Fibroblast of lung (primary cell): ENCODE data around the gene NEK5.

Experiments used
- EZH2 ChIP-seq: IDR thresholded peaks from 2 replicates; pipeline ENCODE4 v1.5.1; 2012; ENCODE audit warnings: low read length, control low read depth, mild to moderate bottlenecking; ENCODE audit errors: missing control alignments
- TF ChIP-seq, protein P1 (sequence below), 2 donors: IDR thresholded peaks in 1 of 2; conservative IDR thresholded peaks in 1 of 2; 1 replicate in 1 of 2; 2 replicates in 1 of 2; pipeline ENCODE4 v1.5.1; 2011 to 2012; ENCODE audit warnings: low read length in 2 of 2, control low read depth in 1 of 2, inconsistent platforms in 1 of 2, low read depth in 1 of 2, mild to moderate bottlenecking in 1 of 2

DNA sequence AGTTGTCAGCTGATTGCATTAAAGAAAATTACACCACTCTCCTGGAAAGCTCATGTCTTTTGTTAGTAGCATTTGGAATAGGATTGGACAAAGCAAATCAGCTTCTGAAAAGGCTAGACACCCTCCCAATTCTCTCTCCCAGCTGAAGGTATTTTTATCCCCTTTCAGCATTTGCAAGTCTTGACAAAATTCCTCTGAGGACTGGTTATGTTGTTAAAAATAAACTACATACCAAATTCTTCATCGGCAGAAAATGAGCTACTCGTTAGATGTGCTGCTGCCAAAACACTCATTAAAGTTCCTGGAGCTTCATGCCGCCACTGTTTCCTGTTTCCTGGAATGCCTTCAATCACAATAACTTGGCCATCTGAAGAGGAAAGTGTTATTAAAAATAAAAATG, 67.3 kb downstream of the NEK5 start:
- TF ChIP-seq, protein P1, sequence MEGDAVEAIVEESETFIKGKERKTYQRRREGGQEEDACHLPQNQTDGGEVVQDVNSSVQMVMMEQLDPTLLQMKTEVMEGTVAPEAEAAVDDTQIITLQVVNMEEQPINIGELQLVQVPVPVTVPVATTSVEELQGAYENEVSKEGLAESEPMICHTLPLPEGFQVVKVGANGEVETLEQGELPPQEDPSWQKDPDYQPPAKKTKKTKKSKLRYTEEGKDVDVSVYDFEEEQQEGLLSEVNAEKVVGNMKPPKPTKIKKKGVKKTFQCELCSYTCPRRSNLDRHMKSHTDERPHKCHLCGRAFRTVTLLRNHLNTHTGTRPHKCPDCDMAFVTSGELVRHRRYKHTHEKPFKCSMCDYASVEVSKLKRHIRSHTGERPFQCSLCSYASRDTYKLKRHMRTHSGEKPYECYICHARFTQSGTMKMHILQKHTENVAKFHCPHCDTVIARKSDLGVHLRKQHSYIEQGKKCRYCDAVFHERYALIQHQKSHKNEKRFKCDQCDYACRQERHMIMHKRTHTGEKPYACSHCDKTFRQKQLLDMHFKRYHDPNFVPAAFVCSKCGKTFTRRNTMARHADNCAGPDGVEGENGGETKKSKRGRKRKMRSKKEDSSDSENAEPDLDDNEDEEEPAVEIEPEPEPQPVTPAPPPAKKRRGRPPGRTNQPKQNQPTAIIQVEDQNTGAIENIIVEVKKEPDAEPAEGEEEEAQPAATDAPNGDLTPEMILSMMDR (conservative IDR thresholded peaks at IDR 0.05 in 1 of 2, IDR thresholded peaks at IDR 0.05 in 1 of 2; ENCODE audit: low read depth in 1 of 2, low read length in 2 of 2) = no peak
- no peak for TF ChIP-seq EZH2
